Glutamatergic neuron (in vitro differentiated cells): ENCODE measurements around the gene SASH1. TPM values are rescaled to one million over a fixed set of nuclear protein-coding genes. Genes with fewer than 3 reads are reported as not detected.

ENCODE experiments used
- DNase-seq: peaks from one replicate; pipeline ENCODE4 v3.0.0; 2022
- H3K27ac Mint-ChIP-seq: one replicate; pipeline ENCODE4 v1.8.0; 2020; ENCODE audit warnings: mild to moderate bottlenecking, mixed read lengths, inconsistent platforms; ENCODE audit not compliant: unreplicated experiment
- H3K27me3 Mint-ChIP-seq: one replicate; pipeline ENCODE4 v1.8.0; 2020; ENCODE audit warnings: mild to moderate bottlenecking, moderate library complexity, mixed read lengths, inconsistent platforms; ENCODE audit not compliant: unreplicated experiment
- H3K36me3 Mint-ChIP-seq: one replicate; pipeline ENCODE4 v1.8.0; 2020; ENCODE audit warnings: mild to moderate bottlenecking, mixed read lengths, inconsistent platforms; ENCODE audit not compliant: unreplicated experiment
- H3K4me1 Mint-ChIP-seq: one replicate; pipeline ENCODE4 v1.8.0; 2020; ENCODE audit warnings: mild to moderate bottlenecking, low read depth, mixed read lengths, inconsistent platforms; ENCODE audit not compliant: unreplicated experiment
- H3K4me3 Mint-ChIP-seq: one replicate; pipeline ENCODE4 v1.8.0; 2020; ENCODE audit warnings: mild to moderate bottlenecking, mixed read lengths, inconsistent platforms; ENCODE audit not compliant: unreplicated experiment
- H3K9me3 Mint-ChIP-seq: one replicate; pipeline ENCODE4 v1.8.0; 2020; ENCODE audit warnings: mild to moderate bottlenecking, moderate library complexity, mixed read lengths, inconsistent platforms; ENCODE audit not compliant: unreplicated experiment
- total RNA-seq: library from RNA; stranded (reverse); fragmentation: NEBNext Ultra II Directional; extraction: Animal tissue kit (Norgen Biotek cat#: 25700); gene quantifications from one replicate; pipeline ENCODE4 v1.2.1, GENCODE V29; 2021; ENCODE audit not compliant: unreplicated experiment
- TF ChIP-seq, protein P1 (sequence below): fragments of 200-600 bp; sonication (generic); IDR thresholded peaks from one replicate; pipeline ENCODE4 v1.5.0; 2021; ENCODE audit not compliant: partially characterized antibody, unreplicated experiment

Gene SASH1
- total RNA-seq, 1 donor from 2014 or later = 5.0 TPM

DNA sequence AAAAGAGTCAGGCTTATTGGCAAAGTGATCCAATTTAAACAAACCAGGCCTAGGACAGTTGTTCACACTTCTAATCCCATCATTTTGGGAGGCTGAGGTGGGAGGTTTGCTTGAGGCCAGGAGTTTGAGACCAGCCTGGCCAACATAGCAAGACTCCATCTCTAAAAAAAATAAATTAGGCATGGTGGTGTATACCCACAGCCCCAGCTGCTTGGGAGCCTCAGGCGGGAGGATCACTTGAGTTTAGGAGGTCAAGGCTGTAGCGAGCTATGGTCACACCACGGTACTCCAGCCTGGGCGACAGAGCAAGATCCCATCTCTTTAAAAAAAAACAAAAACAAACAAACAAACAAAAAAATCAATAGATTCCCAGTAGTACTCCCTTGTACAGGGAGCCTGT lies 86.8 kb downstream of the SASH1 start:
- Mint-ChIP-seq H3K36me3 (no peaks in the 10 kb centered on the region), H3K4me3 (no peak overlapping the region), H3K9me3 (no peaks in the 10 kb centered on the region), H3K27ac (no peak overlapping the region), H3K4me1 (no peaks in the 10 kb centered on the region), H3K27me3 (no peaks in the 10 kb centered on the region)
- TF ChIP-seq, protein P1, sequence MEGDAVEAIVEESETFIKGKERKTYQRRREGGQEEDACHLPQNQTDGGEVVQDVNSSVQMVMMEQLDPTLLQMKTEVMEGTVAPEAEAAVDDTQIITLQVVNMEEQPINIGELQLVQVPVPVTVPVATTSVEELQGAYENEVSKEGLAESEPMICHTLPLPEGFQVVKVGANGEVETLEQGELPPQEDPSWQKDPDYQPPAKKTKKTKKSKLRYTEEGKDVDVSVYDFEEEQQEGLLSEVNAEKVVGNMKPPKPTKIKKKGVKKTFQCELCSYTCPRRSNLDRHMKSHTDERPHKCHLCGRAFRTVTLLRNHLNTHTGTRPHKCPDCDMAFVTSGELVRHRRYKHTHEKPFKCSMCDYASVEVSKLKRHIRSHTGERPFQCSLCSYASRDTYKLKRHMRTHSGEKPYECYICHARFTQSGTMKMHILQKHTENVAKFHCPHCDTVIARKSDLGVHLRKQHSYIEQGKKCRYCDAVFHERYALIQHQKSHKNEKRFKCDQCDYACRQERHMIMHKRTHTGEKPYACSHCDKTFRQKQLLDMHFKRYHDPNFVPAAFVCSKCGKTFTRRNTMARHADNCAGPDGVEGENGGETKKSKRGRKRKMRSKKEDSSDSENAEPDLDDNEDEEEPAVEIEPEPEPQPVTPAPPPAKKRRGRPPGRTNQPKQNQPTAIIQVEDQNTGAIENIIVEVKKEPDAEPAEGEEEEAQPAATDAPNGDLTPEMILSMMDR = no peak
- no peak for DNase-seq

DNA sequence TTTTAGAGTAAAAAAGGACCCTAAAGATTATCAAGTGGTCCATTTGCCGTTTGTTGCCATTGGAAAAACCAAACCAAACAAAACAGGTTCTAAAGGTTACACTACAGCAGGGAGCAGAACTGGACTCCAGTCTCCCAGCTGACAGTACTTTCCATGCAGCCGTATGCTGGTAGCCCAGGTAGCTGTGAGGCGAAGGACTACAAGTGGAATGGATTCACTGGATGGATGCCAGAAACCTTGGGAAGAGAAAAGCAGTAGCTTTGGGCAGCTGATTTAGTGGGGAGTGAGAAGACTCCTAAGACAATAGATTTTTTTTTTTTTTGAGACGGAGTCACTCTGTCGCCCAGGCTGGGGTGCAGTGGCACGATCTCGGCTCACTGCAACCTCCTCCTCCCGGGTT lies 88.3 kb downstream of the SASH1 start:
- Mint-ChIP-seq H3K27me3 (no peaks in the 10 kb centered on the region), H3K4me3 (no peak overlapping the region), H3K36me3 (no peaks in the 10 kb centered on the region), H3K4me1 (no peaks in the 10 kb centered on the region), H3K9me3 (no peaks in the 10 kb centered on the region), H3K27ac (no peak overlapping the region)
- TF ChIP-seq, protein P1 = no peak
- DNase-seq = no peak

DNA sequence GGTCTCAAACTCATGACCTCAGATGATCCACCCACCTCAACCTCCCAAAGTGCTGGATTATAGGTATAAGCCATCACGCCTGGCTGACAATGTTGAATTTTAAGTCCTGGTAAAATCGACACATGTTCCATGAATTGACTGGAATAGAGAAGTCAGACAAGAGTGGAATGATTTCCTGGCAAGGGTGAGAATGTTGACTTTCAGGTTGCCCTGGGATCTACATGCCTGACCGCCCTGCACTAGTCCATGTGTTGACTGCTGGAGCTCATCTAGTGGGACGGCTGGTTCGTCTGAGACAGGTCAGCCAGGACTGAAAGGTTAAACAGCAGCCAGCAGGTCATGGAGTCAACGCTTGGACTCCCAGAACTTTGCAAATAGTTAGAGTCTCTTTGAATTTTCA lies 88.8 kb downstream of the SASH1 start:
- H3K36me3 Mint-ChIP-seq = no peaks in the 10 kb centered on the region
- TF ChIP-seq, protein P1 = no peak
- H3K27me3 Mint-ChIP-seq = no peaks in the 10 kb centered on the region
- H3K27ac Mint-ChIP-seq = no peak overlapping the region
- H3K9me3 Mint-ChIP-seq = no peaks in the 10 kb centered on the region
- H3K4me3 Mint-ChIP-seq = no peak overlapping the region
- no peaks in the 10 kb centered on the region for H3K4me1 Mint-ChIP-seq
- no peak for DNase-seq

DNA sequence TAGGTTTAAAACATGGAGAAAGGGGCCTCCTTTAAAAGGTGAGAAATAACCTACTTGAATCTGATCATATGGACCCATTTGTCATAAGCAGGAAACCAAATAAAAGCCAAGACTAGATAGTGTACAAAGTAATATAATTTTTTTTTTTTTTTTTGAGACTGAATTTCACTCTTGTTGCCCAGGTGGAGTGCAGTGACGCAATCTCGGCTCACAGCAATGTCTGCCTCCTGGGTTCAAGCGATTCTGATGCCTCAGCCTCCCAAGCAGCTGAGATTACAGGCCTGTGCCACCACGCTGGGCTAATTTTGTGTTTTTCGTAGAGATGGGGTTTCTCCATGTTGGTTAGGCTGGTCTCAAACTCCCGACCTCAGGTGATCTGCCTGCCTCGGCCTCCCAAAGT lies 89.2 kb downstream of the SASH1 start:
- Mint-ChIP-seq H3K27me3 (no peaks in the 10 kb centered on the region), H3K4me3 (no peak overlapping the region), H3K36me3 (no peaks in the 10 kb centered on the region), H3K27ac (no peak overlapping the region), H3K4me1 (no peaks in the 10 kb centered on the region), H3K9me3 (no peaks in the 10 kb centered on the region)
- TF ChIP-seq, protein P1 = no peak
- no peak for DNase-seq

DNA sequence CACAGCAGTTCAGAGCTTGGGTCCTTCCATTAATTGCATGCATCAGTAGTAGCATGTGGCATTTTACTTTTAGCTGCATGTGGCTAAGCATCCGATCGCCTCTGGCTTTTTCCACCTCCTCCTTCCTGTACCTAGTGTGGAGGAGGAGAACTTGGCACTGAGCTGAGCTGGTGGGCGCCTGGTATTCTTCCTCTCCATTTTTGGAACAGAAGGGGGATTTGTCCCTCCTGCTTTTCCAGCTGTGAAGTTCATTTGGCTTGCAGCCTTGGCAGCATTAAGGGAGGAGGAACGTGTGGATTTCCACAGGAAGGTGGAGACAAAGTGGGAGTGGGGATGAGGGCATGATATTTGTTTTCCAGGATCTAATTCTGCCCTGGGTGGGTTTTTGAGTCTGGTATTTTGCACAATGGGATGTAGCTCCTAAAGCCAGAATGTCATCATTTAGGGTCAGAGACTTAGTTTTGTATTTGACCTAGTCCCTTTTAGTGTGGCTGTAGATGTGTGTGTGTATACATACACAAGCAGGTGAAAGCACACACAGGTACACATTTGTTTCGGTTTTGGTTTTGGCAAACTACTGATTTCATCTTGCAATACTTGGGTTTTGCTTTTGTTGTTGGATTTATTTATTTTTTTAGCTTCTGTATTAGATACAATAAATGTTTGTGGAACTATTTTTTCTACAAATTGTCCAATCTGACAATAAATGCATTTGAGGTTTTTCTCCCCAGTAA lies 90.0 kb downstream of the SASH1 start:
- Mint-ChIP-seq H3K4me1 (no peaks in the 10 kb centered on the region), H3K4me3 (no peak overlapping the region), H3K27me3 (no peaks in the 10 kb centered on the region), H3K36me3 (no peaks in the 10 kb centered on the region), H3K9me3 (no peaks in the 10 kb centered on the region), H3K27ac (no peak overlapping the region)
- DNase-seq = no peak
- TF ChIP-seq, protein P1 = no peak
